SK-N-MC (cell line): ENCODE data around the gene TNRC6A.
"Not testable (repeated sequence)": the region's sequence is repeated elsewhere in the genome, so short reads cannot be mapped to it uniquely, and the experiment has no call there.

ENCODE experiments used
- DNase-seq: peaks from one replicate; pipeline ENCODE4 v3.0.0-alpha.2; 2011; ENCODE audit warnings: low read depth, low spot score
- H3K27ac ChIP-seq: fragments of 200-600 bp; sonication (generic); 2 replicates; pipeline ENCODE4 v1.5.1; 2016; ENCODE audit warnings: mixed run types
- H3K36me3 ChIP-seq: fragments of 200-600 bp; sonication (generic); 2 replicates; pipeline ENCODE4 v1.6.1; 2017; ENCODE audit warnings: antibody characterized with exemption, low read length, mixed read lengths; ENCODE audit not compliant: insufficient read depth
- H3K4me3 ChIP-seq: fragments of 200-600 bp; sonication (generic); 2 replicates; pipeline ENCODE4 v1.5.1; 2016
- H3K9ac ChIP-seq: fragments of 200-600 bp; sonication (generic); 2 replicates; pipeline ENCODE4 v1.8.0; 2017; ENCODE audit warnings: mixed run types, mixed read lengths; ENCODE audit not compliant: insufficient read length
- H3K9me3 ChIP-seq: fragments of 200-600 bp; sonication (generic); 2 replicates; pipeline ENCODE4 v1.6.1; 2017; ENCODE audit warnings: low read depth, mild to moderate bottlenecking, antibody characterized with exemption, low read length, moderate library complexity, mixed read lengths
- EZH2 ChIP-seq: fragments of 200-600 bp; sonication (generic); IDR thresholded peaks from one replicate; pipeline ENCODE4 v1.6.1; 2017; ENCODE audit warnings: antibody characterized with exemption
- FOXP2 ChIP-seq: optimal IDR thresholded peaks from 2 replicates; pipeline ENCODE3; 2011; ENCODE audit warnings: mild to moderate bottlenecking, moderate library complexity; ENCODE audit not compliant: insufficient read depth; ENCODE audit errors: extremely low read length, control extremely low read depth
- POLR2AphosphoS5 ChIP-seq: IDR thresholded peaks from 2 replicates; pipeline ENCODE4 v1.6.1; 2012; ENCODE audit warnings: mild to moderate bottlenecking, low read depth, low read length, borderline replicate concordance

Gene TNRC6A

GRCh38 chr16:24853169-24853824, 123.8 kb downstream of the TNRC6A start:
- no peak for DNase-seq
- Histone ChIP-seq H3K4me3 (peak overlapping the region; percentile 37; the same call in 1 of the 2 replicates), H3K9me3 (no peaks in the 10 kb centered on the region), H3K27ac (no peak overlapping the region), H3K36me3 (no peaks in the 10 kb centered on the region), H3K9ac (no peak overlapping the region)
- TF ChIP-seq EZH2 (no peak), POLR2AphosphoS5 (no peak), FOXP2 (no peak)

GRCh38 chr16:24853830-24854229, 124.4 kb downstream of the TNRC6A start:
- no peak overlapping the region for H3K9ac ChIP-seq
- TF ChIP-seq EZH2 (no peak), FOXP2 (no peak), POLR2AphosphoS5 (no peak)
- no peaks in the 10 kb centered on the region for H3K36me3 ChIP-seq
- no peak overlapping the region for H3K27ac ChIP-seq
- H3K9me3 ChIP-seq: no peaks in the 10 kb centered on the region
- peak overlapping the region; percentile 37; the same call in 1 of the 2 replicates for H3K4me3 ChIP-seq
- no peak for DNase-seq

GRCh38 chr16:24854607-24855171, 125.2 kb downstream of the TNRC6A start:
- Histone ChIP-seq H3K36me3 (no peaks in the 10 kb centered on the region), H3K9ac (no peak overlapping the region), H3K9me3 (no peaks in the 10 kb centered on the region), H3K27ac (no peak overlapping the region), H3K4me3 (no peak overlapping the region)
- TF ChIP-seq EZH2: no peak
- TF ChIP-seq FOXP2: no peak
- no peak for TF ChIP-seq POLR2AphosphoS5
- no peak for DNase-seq

- H3K4me3 ChIP-seq: no peak overlapping the region
- no peak for DNase-seq
Observed at GRCh38 chr16:24855678-24856077, 126.2 kb downstream of the TNRC6A start.

GRCh38 chr16:24856871-24857270, 127.4 kb downstream of the TNRC6A start:
- not testable (repeated sequence) for H3K9ac ChIP-seq, DNase-seq, H3K27ac ChIP-seq, H3K36me3 ChIP-seq, H3K4me3 ChIP-seq, H3K9me3 ChIP-seq

More at GRCh38 chr16:24855678-24856077, 126.2 kb downstream of the TNRC6A start:
- TF ChIP-seq POLR2AphosphoS5 (no peak), FOXP2 (no peak), EZH2 (no peak)
- Histone ChIP-seq H3K9ac (no peak overlapping the region), H3K36me3 (no peaks in the 10 kb centered on the region), H3K9me3 (no peaks in the 10 kb centered on the region), H3K27ac (no peak overlapping the region)

GRCh38 chr16:24858219-24859041, 129.0 kb downstream of the TNRC6A start:
- DNase-seq: no peak
- TF ChIP-seq EZH2: no peak
- TF ChIP-seq POLR2AphosphoS5: no peak
- no peak for TF ChIP-seq FOXP2
- Histone ChIP-seq H3K9ac (no peak overlapping the region), H3K9me3 (no peaks in the 10 kb centered on the region), H3K27ac (no peak overlapping the region), H3K4me3 (no peak overlapping the region), H3K36me3 (no peaks in the 10 kb centered on the region)

- no peak overlapping the region for H3K9ac ChIP-seq
- H3K27ac ChIP-seq: no peak overlapping the region
- no peaks in the 10 kb centered on the region for H3K36me3 ChIP-seq
- TF ChIP-seq POLR2AphosphoS5 (no peak), EZH2 (no peak), FOXP2 (no peak)
- H3K4me3 ChIP-seq: no peak overlapping the region
- no peaks in the 10 kb centered on the region for H3K9me3 ChIP-seq
- no peak for DNase-seq
Observed at GRCh38 chr16:24861461-24861860, 132.0 kb downstream of the TNRC6A start.

- Histone ChIP-seq H3K4me3 (no peak overlapping the region), H3K36me3 (no peaks in the 10 kb centered on the region), H3K9me3 (no peaks in the 10 kb centered on the region), H3K9ac (no peak overlapping the region), H3K27ac (no peak overlapping the region)
- TF ChIP-seq FOXP2 (no peak), EZH2 (no peak), POLR2AphosphoS5 (no peak)
- no peak for DNase-seq
Observed at GRCh38 chr16:24863582-24864437, 134.4 kb downstream of the TNRC6A start.
